CD4-positive, alpha-beta T cell (primary cell): Measurements from ENCODE around the gene EOLA1. TPM values are rescaled to one million over a fixed set of nuclear protein-coding genes. Genes with fewer than 3 reads are reported as not detected.

Source experiments
- ATAC-seq: fragments of 200-7000 bp; cut with Tn5 transposase; one replicate; pipeline ENCODE4 v1.10.0; 2022; ENCODE audit warnings: mild to moderate bottlenecking; ENCODE audit not compliant: poor library complexity
- CTCF ChIA-PET: fragments of 350-600 bp; sonication (Branson Sonifier 250); formaldehyde crosslinking; loops from one replicate; lab custom pipeline; 2021; ENCODE audit warnings: antibody characterized with exemption, inconsistent platforms; lab: Charles Lee
- POLR2A ChIA-PET: fragments of 350-600 bp; sonication (Branson Sonifier 250); formaldehyde crosslinking; loops from one replicate; lab custom pipeline; 2021; ENCODE audit warnings: antibody characterized with exemption, inconsistent platforms; lab: Charles Lee
- DNase-seq, 14 experiments: peaks; one replicate each; pipeline ENCODE4 v3.0.0-alpha.2; 2013 to 2020; ENCODE audit warnings: mixed read lengths in 2 of 14
- H3K27ac ChIP-seq, 2 donors: one replicate each; pipeline versions ENCODE4 v1.5.1 to v1.7.0; 2013; ENCODE audit warnings: low read length in 2 of 2, low read depth in 1 of 2, mild to moderate bottlenecking in 1 of 2
- H3K27me3 ChIP-seq, 2 experiments: 1 replicate in 1 of 2; 2 replicates in 1 of 2; pipeline versions ENCODE4 v1.6.1 to v1.7.0; 2013; ENCODE audit warnings: low read length in 2 of 2, control low read depth in 1 of 2, mild to moderate bottlenecking in 1 of 2, moderate library complexity in 1 of 2; ENCODE audit not compliant: insufficient read depth in 2 of 2, control insufficient read depth in 1 of 2
- H3K36me3 ChIP-seq: one replicate; pipeline ENCODE4 v1.6.1; 2013; ENCODE audit warnings: low read length, control low read depth; ENCODE audit not compliant: insufficient read depth
- H3K4me1 ChIP-seq: one replicate; pipeline ENCODE4 v1.6.1; 2013; ENCODE audit warnings: low read length, control low read depth; ENCODE audit not compliant: insufficient read depth
- H3K4me3 ChIP-seq: one replicate; pipeline ENCODE4 v1.5.1; 2013; ENCODE audit warnings: mild to moderate bottlenecking, low read length, moderate library complexity
- H3K9me3 ChIP-seq, 2 experiments: 1 replicate in 1 of 2; 2 replicates in 1 of 2; pipeline versions ENCODE4 v1.6.1 to v1.7.0; 2013; ENCODE audit warnings: low read length in 2 of 2, mild to moderate bottlenecking in 2 of 2, control low read depth in 1 of 2, moderate library complexity in 1 of 2; ENCODE audit not compliant: control insufficient read depth in 1 of 2, insufficient read depth in 1 of 2
- H3K27ac Mint-ChIP-seq: one replicate; pipeline ENCODE4 v1.8.0; 2020; ENCODE audit warnings: mixed read lengths
- H3K27me3 Mint-ChIP-seq: one replicate; pipeline ENCODE4 v1.8.0; 2021; ENCODE audit warnings: mixed read lengths
- H3K36me3 Mint-ChIP-seq: one replicate; pipeline ENCODE4 v1.8.0; 2021; ENCODE audit warnings: low read depth, mixed read lengths
- H3K4me1 Mint-ChIP-seq: one replicate; pipeline ENCODE4 v1.8.0; 2021; ENCODE audit warnings: low read depth, mixed read lengths
- H3K4me3 Mint-ChIP-seq: one replicate; pipeline ENCODE4 v1.8.0; 2020; ENCODE audit warnings: mild to moderate bottlenecking, mixed read lengths
- H3K9me3 Mint-ChIP-seq: one replicate; pipeline ENCODE4 v1.8.0; 2020; ENCODE audit warnings: mixed read lengths
- intact Hi-C, 2 experiments: fragments of 100-400 bp; cut with DNase I in 1 of 2; cut with micrococcal nuclease in 1 of 2; formaldehyde crosslinking; loops; one replicate each; pipeline versions ENCODE4 v1.15.1 to v1.9.0; 2023 to 2025; cut with DNase I, micrococcal nuclease
- total RNA-seq, 174 experiments: library from RNA in 2 of 174; stranded (reverse) in 2 of 174; gene quantifications; one replicate each; pipeline ENCODE4 v1.2.3 and lab custom pipeline; 2021 to 2026
- TF ChIP-seq, protein P1 (sequence below): fragments of 200-600 bp; IDR thresholded peaks from one replicate; pipeline ENCODE4 v1.8.0; 2022; ENCODE audit warnings: antibody characterized with exemption, mild to moderate bottlenecking

Gene EOLA1
- total RNA-seq, 2 experiments from 2014 or later: 63.1 to 68.5 TPM

DNA sequence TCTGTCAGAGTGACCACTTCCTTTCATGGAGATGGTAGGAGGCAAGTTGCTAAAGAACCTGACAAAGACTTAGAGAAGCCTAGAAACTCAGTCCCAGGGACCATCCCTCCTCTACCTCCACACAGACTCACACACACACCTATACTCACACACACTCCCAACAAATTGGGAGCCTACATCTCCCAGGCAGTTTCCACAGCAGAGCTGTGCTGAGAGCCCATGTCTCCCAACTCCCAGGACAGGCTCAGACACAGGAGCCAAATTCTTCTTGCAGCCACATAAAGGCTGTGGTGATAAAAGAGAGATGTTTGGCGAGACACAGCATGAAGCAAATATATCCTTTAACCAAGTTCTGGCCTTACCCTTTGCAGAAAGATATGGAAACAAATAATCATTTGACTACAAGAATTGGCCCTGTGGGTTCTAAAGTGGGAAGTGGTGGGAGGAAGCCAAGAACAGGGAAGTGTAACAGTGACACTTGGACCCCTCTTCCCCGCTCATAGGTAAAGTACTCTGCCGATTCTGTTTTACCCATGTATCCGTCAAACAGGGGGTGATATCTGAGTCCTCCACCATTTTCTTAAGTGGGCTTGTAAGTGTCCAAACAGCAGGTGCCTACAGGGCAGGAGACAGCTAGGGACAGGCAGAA, 24.7 kb upstream of the EOLA1 start:
- ATAC-seq (no peak), DNase-seq (no peak)
- Mint-ChIP-seq H3K4me1 (peaks cover 15% of the 10 kb centered on the region), H3K9me3 (no peaks in the 10 kb centered on the region), H3K27ac (no peak overlapping the region), H3K36me3 (no peaks in the 10 kb centered on the region), H3K27me3 (no peaks in the 10 kb centered on the region), H3K4me3 (no peak overlapping the region)
- H3K4me1 ChIP-seq: peaks cover 20% of the 10 kb centered on the region
- no peaks in the 10 kb centered on the region for H3K9me3 ChIP-seq
- TF ChIP-seq, protein P1, sequence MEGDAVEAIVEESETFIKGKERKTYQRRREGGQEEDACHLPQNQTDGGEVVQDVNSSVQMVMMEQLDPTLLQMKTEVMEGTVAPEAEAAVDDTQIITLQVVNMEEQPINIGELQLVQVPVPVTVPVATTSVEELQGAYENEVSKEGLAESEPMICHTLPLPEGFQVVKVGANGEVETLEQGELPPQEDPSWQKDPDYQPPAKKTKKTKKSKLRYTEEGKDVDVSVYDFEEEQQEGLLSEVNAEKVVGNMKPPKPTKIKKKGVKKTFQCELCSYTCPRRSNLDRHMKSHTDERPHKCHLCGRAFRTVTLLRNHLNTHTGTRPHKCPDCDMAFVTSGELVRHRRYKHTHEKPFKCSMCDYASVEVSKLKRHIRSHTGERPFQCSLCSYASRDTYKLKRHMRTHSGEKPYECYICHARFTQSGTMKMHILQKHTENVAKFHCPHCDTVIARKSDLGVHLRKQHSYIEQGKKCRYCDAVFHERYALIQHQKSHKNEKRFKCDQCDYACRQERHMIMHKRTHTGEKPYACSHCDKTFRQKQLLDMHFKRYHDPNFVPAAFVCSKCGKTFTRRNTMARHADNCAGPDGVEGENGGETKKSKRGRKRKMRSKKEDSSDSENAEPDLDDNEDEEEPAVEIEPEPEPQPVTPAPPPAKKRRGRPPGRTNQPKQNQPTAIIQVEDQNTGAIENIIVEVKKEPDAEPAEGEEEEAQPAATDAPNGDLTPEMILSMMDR: no peak
- no peaks in the 10 kb centered on the region for H3K27me3 ChIP-seq
- H3K36me3 ChIP-seq: no peaks in the 10 kb centered on the region
- no peak overlapping the region for H3K27ac ChIP-seq
- ChIA-PET CTCF (interaction anchor here (0.6 kb wide), 1 partner anchor 10 kb away, joined by 3 read pairs; no protein-coding TSS in a partner anchor), POLR2A (no interaction called here)
- intact Hi-C loops: no loop called here
- H3K4me3 ChIP-seq: no peak overlapping the region

DNA sequence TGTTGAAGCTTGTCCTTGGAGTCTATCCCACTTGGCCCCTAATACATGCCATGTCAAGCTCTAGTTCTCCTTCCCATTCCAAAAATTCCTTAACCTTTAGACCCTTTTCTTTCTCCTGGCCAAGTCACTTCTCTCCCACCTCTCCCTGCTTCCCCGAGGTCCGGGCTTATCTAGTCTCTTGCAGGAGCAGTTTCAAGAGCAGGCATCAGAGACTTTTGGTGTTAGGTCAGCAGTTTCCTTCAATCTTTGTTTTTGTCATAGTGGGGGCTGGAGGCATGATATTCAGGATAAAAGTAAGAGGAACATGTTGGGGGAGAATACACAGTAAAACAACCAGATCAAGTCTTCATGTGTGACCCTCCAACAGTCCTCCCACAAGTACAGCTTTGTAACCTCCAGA, 24.2 kb upstream of the EOLA1 start:
- Histone ChIP-seq H3K9me3 (no peaks in the 10 kb centered on the region), H3K4me1 (peaks cover 24% of the 10 kb centered on the region), H3K4me3 (no peak overlapping the region), H3K27me3 (no peaks in the 10 kb centered on the region), H3K27ac (no peak overlapping the region), H3K36me3 (no peaks in the 10 kb centered on the region)
- TF ChIP-seq, protein P1: no peak
- Mint-ChIP-seq H3K27me3 (no peaks in the 10 kb centered on the region), H3K27ac (no peak overlapping the region), H3K9me3 (no peaks in the 10 kb centered on the region), H3K4me1 (peaks cover 20% of the 10 kb centered on the region), H3K4me3 (no peak overlapping the region), H3K36me3 (no peaks in the 10 kb centered on the region)
- ATAC-seq (no peak), DNase-seq (no peak)
- intact Hi-C loops: no loop called here
- ChIA-PET POLR2A (no interaction called here), CTCF (no interaction called here)

DNA sequence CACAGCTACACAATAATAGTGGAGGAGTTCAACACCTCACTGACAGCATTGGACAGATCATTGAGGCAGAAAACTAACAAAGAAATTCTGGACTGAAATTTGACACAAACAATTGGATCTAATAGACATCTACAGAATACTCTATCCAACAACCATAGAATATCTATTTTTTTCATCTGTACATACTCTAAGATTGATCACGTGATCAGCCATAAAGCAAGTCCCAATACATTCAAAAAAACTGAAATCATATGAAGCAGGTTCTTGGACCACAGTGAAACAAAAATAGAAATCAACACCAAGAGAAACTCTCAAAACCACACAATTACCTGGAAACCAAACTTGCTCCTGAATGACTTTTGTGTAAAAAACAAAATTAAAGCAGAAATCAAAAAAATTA, 23.5 kb upstream of the EOLA1 start:
- TF ChIP-seq, protein P1: no peak
- no peak overlapping the region for H3K27ac Mint-ChIP-seq
- ChIA-PET POLR2A (no interaction called here), CTCF (no interaction called here)
- intact Hi-C loops: no loop called here
- no peak for ATAC-seq
- H3K36me3 ChIP-seq: no peaks in the 10 kb centered on the region
- H3K4me1 Mint-ChIP-seq: peaks cover 24% of the 10 kb centered on the region
- no peak overlapping the region for H3K4me3 Mint-ChIP-seq
- H3K27ac ChIP-seq: no peak overlapping the region
- no peak for DNase-seq
- no peak overlapping the region for H3K4me3 ChIP-seq
- H3K36me3 Mint-ChIP-seq: no peaks in the 10 kb centered on the region
- no peaks in the 10 kb centered on the region for H3K9me3 ChIP-seq
- H3K4me1 ChIP-seq: peaks cover 25% of the 10 kb centered on the region
- no peaks in the 10 kb centered on the region for H3K9me3 Mint-ChIP-seq
- no peaks in the 10 kb centered on the region for H3K27me3 Mint-ChIP-seq
- no peaks in the 10 kb centered on the region for H3K27me3 ChIP-seq
